ENCODE results near the gene SRP68.

GRCh38 chr17:76056882-76057281 is 15.4 kb downstream of the SRP68 start:
- TF ChIP-seq EZH2 (IDR thresholded peaks at IDR 0.05; ENCODE audit: borderline replicate concordance, low read length): no peak
- 0 out of 2 replicates have a peak, but pooled peaks have one; percentile 6 for TF ChIP-seq CTCF (IDR thresholded peaks at IDR 0.05; ENCODE audit: low read length)
